Sigmoid colon (tissue), 4 donors: ENCODE results near the gene TXNDC2.
"Not testable (repeated sequence)": the region's sequence is repeated elsewhere in the genome, so short reads cannot be mapped to it uniquely, and the experiment has no call there.

Source experiments
- EP300 ChIP-seq, 4 donors: sonication (generic); formaldehyde crosslinking; IDR thresholded peaks; one replicate each; pipeline ENCODE4 v1.6.1; 2017; ENCODE audit warnings: antibody characterized with exemption in 4 of 4
- POLR2A ChIP-seq, 2 donors: fragments of 450-650 bp; IDR thresholded peaks; one replicate each; pipeline ENCODE4 v1.6.1; 2016; ENCODE audit warnings: antibody characterized with exemption in 2 of 2, mild to moderate bottlenecking in 2 of 2, moderate library complexity in 2 of 2
- POLR2AphosphoS5 ChIP-seq, 4 donors: sonication (generic); formaldehyde crosslinking; IDR thresholded peaks; one replicate each; pipeline ENCODE4 v1.6.1; 2017; ENCODE audit warnings: antibody characterized with exemption in 4 of 4
- TF ChIP-seq, protein P1 (sequence below), 4 experiments: fragments of 450-650 bp in 3 of 4; fragments of 200-600 bp in 1 of 4; IDR thresholded peaks; one replicate each; pipeline ENCODE4 v1.5.1; 2016 to 2019; ENCODE audit warnings: antibody characterized with exemption in 4 of 4, mild to moderate bottlenecking in 3 of 4, moderate library complexity in 2 of 4

GRCh38 chr18:9902264-9902663 is 16.5 kb downstream of the TXNDC2 start:
- TF ChIP-seq, protein P1, sequence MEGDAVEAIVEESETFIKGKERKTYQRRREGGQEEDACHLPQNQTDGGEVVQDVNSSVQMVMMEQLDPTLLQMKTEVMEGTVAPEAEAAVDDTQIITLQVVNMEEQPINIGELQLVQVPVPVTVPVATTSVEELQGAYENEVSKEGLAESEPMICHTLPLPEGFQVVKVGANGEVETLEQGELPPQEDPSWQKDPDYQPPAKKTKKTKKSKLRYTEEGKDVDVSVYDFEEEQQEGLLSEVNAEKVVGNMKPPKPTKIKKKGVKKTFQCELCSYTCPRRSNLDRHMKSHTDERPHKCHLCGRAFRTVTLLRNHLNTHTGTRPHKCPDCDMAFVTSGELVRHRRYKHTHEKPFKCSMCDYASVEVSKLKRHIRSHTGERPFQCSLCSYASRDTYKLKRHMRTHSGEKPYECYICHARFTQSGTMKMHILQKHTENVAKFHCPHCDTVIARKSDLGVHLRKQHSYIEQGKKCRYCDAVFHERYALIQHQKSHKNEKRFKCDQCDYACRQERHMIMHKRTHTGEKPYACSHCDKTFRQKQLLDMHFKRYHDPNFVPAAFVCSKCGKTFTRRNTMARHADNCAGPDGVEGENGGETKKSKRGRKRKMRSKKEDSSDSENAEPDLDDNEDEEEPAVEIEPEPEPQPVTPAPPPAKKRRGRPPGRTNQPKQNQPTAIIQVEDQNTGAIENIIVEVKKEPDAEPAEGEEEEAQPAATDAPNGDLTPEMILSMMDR (IDR thresholded peaks at IDR 0.05) = not testable (repeated sequence)
- TF ChIP-seq POLR2AphosphoS5, POLR2A, EP300 (IDR thresholded peaks at IDR 0.05): not testable (repeated sequence)
